ENCODE data around the gene CAMK1D. TPM values are rescaled to one million over a fixed set of nuclear protein-coding genes. Genes with fewer than 3 reads are reported as not detected.
A peak's percentile ranks its signal among the peaks of the same experiment; 100 is the strongest.

Gene CAMK1D
- total and polyA plus RNA-seq, 2 of the 4 experiments (the other 2 are of a cell fraction), result 5.0 to 5.3 TPM

DNA sequence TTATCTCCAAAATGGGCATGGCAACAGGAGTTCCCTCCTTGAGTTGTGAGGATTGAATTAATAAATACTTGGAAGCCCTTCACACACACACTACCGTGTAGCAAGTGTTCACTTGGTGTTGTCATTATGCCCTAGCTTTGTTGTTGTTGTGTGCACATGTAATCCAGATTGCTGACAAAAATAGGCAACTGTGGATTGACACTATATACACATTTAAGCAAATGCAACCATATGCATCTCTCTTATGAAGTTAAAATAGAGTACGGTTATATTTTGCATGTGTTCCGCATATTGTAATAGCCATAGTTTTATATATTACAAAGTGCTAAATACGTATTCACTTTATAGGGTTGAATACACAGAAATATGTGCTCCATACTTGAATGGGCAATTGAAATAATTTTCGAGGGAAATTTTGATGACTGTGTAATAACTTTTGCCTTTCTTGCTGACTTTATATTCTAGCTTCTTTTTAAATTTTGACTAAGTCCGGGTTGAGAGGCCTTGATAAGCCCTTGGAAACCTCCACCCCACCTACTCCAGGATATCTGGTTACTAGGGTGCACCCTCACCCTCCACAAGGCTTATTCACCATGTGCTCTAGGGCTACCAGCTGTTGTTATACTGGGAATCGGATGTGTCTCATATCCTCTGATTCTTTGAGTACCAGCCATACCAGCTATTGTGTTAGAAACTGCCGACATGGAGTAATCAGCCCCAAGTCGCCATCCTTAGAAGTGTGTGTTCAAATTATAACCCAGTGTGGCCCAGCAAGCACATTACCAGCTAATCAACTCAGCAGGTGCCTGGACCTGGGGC, 265.0 kb downstream of the CAMK1D start:
- Histone ChIP-seq H3K27ac (ENCODE audit: insufficient read depth, low read length) (no peak overlapping the region), H3K36me3 (ENCODE audit: control insufficient read depth, insufficient read depth, low read length) (no peaks in the 10 kb centered on the region), H3K23ac (ENCODE audit: low read depth, low read length) (no peak overlapping the region), H3K4me2 (ENCODE audit: low read depth, low read length) (no peak overlapping the region), H4K20me1 (ENCODE audit: insufficient read depth, low read length) (no peaks in the 10 kb centered on the region), H3K9me3 (ENCODE audit: control insufficient read depth, insufficient read depth, low read length) (no peaks in the 10 kb centered on the region), H2AK5ac (ENCODE audit: low read depth, low read length) (no peak overlapping the region), H3K27me3 (ENCODE audit: control insufficient read depth, insufficient read depth, low read length) (no peaks in the 10 kb centered on the region), H2AK9ac (replicated peaks; ENCODE audit: low read depth, low read length, poor library complexity) (peak overlapping the region; percentile 6), H4K8ac (ENCODE audit: low read depth in 2 of 2, low read length in 2 of 2) (no peak overlapping the region), H3K14ac (replicated peaks; ENCODE audit: low read depth, low read length) (no peak overlapping the region), H3K56ac (ENCODE audit: extremely low read depth, insufficient read depth, low read length) (no peak overlapping the region), H3K9me1 (ENCODE audit: insufficient read depth, low read length) (no peaks in the 10 kb centered on the region), H2BK120ac (ENCODE audit: low read depth, low read length) (no peak overlapping the region), H2BK15ac (ENCODE audit: low read depth, low read length) (no peak overlapping the region), H4K91ac (ENCODE audit: insufficient read depth, low read depth, low read length) (no peak overlapping the region), H2BK20ac (ENCODE audit: low read depth, low read length) (no peak overlapping the region), H4K5ac (ENCODE audit: low read depth, low read length) (no peak overlapping the region), H2AFZ (replicated peaks; ENCODE audit: low read length, poor library complexity) (no peak overlapping the region), H2BK5ac (ENCODE audit: low read depth, low read length, poor library complexity, severe bottlenecking) (no peak overlapping the region), H3K4ac (ENCODE audit: low read depth, low read length) (no peak overlapping the region), H3K18ac (ENCODE audit: low read depth, low read length) (no peak overlapping the region), H3K4me3 (ENCODE audit: insufficient read depth, low read depth, low read length) (no peak overlapping the region), H3K79me1 (ENCODE audit: low read depth in 1 of 2, low read length in 2 of 2) (no peaks in the 10 kb centered on the region), H3K9ac (ENCODE audit: low read depth, low read length) (no peak overlapping the region), H3K4me1 (ENCODE audit: control insufficient read depth, insufficient read depth, low read length) (no peaks in the 10 kb centered on the region)
- BruUV-seq (replicated peaks), result no TSS peak
- WGBS, 2 experiments (ENCODE audit: extremely low coverage in 2 of 2, insufficient read length in 1 of 2), result no CpG with 5 or more reads among the region's 9 CpGs
- intact Hi-C loops (cut with micrococcal nuclease) (no loop called here), in situ Hi-C loops (cut with MboI; ENCODE audit: low sequenced_read_pairs) (no loop called here), dilution Hi-C loops (cut with HindIII; ENCODE audit: low sequenced_read_pairs, unreplicated experiment) (no loop called here)
- DNase-seq (no peak), ATAC-seq (ENCODE audit: low read depth) (no peak)
- POLR2A ChIA-PET (ENCODE audit: unreplicated experiment), result no interaction called here
- TF ChIP-seq, protein P1, sequence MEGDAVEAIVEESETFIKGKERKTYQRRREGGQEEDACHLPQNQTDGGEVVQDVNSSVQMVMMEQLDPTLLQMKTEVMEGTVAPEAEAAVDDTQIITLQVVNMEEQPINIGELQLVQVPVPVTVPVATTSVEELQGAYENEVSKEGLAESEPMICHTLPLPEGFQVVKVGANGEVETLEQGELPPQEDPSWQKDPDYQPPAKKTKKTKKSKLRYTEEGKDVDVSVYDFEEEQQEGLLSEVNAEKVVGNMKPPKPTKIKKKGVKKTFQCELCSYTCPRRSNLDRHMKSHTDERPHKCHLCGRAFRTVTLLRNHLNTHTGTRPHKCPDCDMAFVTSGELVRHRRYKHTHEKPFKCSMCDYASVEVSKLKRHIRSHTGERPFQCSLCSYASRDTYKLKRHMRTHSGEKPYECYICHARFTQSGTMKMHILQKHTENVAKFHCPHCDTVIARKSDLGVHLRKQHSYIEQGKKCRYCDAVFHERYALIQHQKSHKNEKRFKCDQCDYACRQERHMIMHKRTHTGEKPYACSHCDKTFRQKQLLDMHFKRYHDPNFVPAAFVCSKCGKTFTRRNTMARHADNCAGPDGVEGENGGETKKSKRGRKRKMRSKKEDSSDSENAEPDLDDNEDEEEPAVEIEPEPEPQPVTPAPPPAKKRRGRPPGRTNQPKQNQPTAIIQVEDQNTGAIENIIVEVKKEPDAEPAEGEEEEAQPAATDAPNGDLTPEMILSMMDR (conservative IDR thresholded peaks at IDR 0.05; ENCODE audit: low read depth, low read length), result no peak
- no peak for TF ChIP-seq USF2 (IDR thresholded peaks at IDR 0.05; ENCODE audit: low read depth, low read length)
- no peak for TF ChIP-seq SMC3 (IDR thresholded peaks at IDR 0.05; ENCODE audit: low read depth, low read length)
- no peak for TF ChIP-seq POLR2A (IDR thresholded peaks at IDR 0.05; ENCODE audit: low read depth, low read length)
- TF ChIP-seq MAFK (IDR thresholded peaks at IDR 0.05; ENCODE audit: low read depth, low read length), result peak; percentile 53
- TF ChIP-seq NFE2L2 (IDR thresholded peaks at IDR 0.05; ENCODE audit: low read depth, low read length), result no peak
- CTCF ChIA-PET, result no interaction called here

Measured in IMR-90 (cell line).